Endometrial microvascular endothelial cells (primary cell): ENCODE measurements around the gene PARVB. TPM values are rescaled to one million over a fixed set of nuclear protein-coding genes. Genes with fewer than 3 reads are reported as not detected.

Source experiments
- in situ Hi-C: cut with HindIII; loops from 2 replicates; pipeline ENCODE4 v1.10.0; 2017; ENCODE audit warnings: low sequenced_read_pairs, low pct_unique_long_range_greater_than_20kb; ENCODE audit errors: inconsistent ontology term
- total RNA-seq: library from RNA; depleted of rRNA; stranded (reverse); fragments of >200 nt; gene quantifications from one replicate; pipeline ENCODE4 v1.2.3, GENCODE V29; 2015; ENCODE audit errors: inconsistent ontology term

PARVB gene
- total RNA-seq, 1 donor from 2014 or later: 307 TPM

- in situ Hi-C loops: no loop called here
These were observed 159.1 kb downstream of the PARVB start for GRCh38 chr22:44183287-44183588.

- in situ Hi-C loops: no loop called here
These were observed 159.9 kb downstream of the PARVB start for GRCh38 chr22:44184006-44184405.

GRCh38 chr22:44185237-44186120, 161.4 kb downstream of the PARVB start:
- in situ Hi-C loops: no loop called here

- in situ Hi-C loops: no loop called here
These were observed 162.0 kb downstream of the PARVB start for GRCh38 chr22:44186121-44186510.

GRCh38 chr22:44186737-44187136, 162.6 kb downstream of the PARVB start:
- in situ Hi-C loops: no loop called here

- in situ Hi-C loops: no loop called here
These were observed 163.6 kb downstream of the PARVB start for GRCh38 chr22:44187652-44188230.

- in situ Hi-C loops: no loop called here
These were observed 164.2 kb downstream of the PARVB start for GRCh38 chr22:44188316-44188715.

- in situ Hi-C loops: no loop called here
These were observed 165.0 kb downstream of the PARVB start for GRCh38 chr22:44188986-44189630.

- in situ Hi-C loops: no loop called here
These were observed 166.4 kb downstream of the PARVB start for GRCh38 chr22:44190381-44190976.

GRCh38 chr22:44191036-44191454, 166.9 kb downstream of the PARVB start:
- in situ Hi-C loops: no loop called here

- in situ Hi-C loops: no loop called here
These were observed 168.2 kb downstream of the PARVB start for GRCh38 chr22:44192098-44192815.

- in situ Hi-C loops: no loop called here
These were observed 168.9 kb downstream of the PARVB start for GRCh38 chr22:44192816-44193534.

- in situ Hi-C loops: no loop called here
These were observed 169.4 kb downstream of the PARVB start for GRCh38 chr22:44193535-44193891.

- in situ Hi-C loops: no loop called here
These were observed 170.5 kb downstream of the PARVB start for GRCh38 chr22:44194569-44194968.

GRCh38 chr22:44195189-44195871, 171.2 kb downstream of the PARVB start:
- in situ Hi-C loops: no loop called here

- in situ Hi-C loops: no loop called here
These were observed 172.1 kb downstream of the PARVB start for GRCh38 chr22:44196241-44196640.

GRCh38 chr22:44196731-44197131, 172.6 kb downstream of the PARVB start:
- in situ Hi-C loops: no loop called here

GRCh38 chr22:44197271-44197670, 173.2 kb downstream of the PARVB start:
- in situ Hi-C loops: no loop called here
